SU-DHL-6 (cell line): ENCODE results near the gene ADARB2.

ENCODE experiments used
- H2AFZ ChIP-seq: fragments of 200-600 bp; sonication (generic); 2 replicates; pipeline ENCODE4 v1.6.1; 2014; ENCODE audit warnings: low read depth, mild to moderate bottlenecking, moderate library complexity, mixed read lengths, antibody characterized with exemption, low read length; ENCODE audit not compliant: severe bottlenecking
- H3F3A ChIP-seq: fragments of 200-600 bp; shearing (Covaris generic); 2 replicates; pipeline ENCODE4 v1.6.0; 2016; ENCODE audit warnings: antibody characterized with exemption, mild to moderate bottlenecking; ENCODE audit not compliant: insufficient read depth
- H3K27ac ChIP-seq: fragments of 200-600 bp; sonication (generic); 2 replicates; pipeline ENCODE4 v1.5.1; 2016; ENCODE audit warnings: low read depth, mild to moderate bottlenecking, low read length, moderate library complexity, mixed read lengths
- H3K27me3 ChIP-seq: fragments of 200-600 bp; sonication (generic), shearing (Covaris generic); 2 replicates; pipeline ENCODE4 v1.6.0; 2014; ENCODE audit warnings: mild to moderate bottlenecking, low read length
- H3K36me3 ChIP-seq: fragments of 200-600 bp; sonication (generic); 2 replicates; pipeline ENCODE4 v1.6.1; 2014; ENCODE audit warnings: mild to moderate bottlenecking, low read length, mixed read lengths
- H3K4me2 ChIP-seq: fragments of 300-600, 200-600 bp; shearing (Covaris generic), sonication (generic); 2 replicates; pipeline ENCODE4 v1.6.0; 2014; ENCODE audit warnings: low read length, low read depth, mild to moderate bottlenecking; ENCODE audit not compliant: poor library complexity, severe bottlenecking
- H3K4me3 ChIP-seq: fragments of 200-600 bp; sonication (generic); 2 replicates; pipeline ENCODE4 v1.5.1; 2014; ENCODE audit warnings: antibody characterized with exemption, low read length, mild to moderate bottlenecking, mixed read lengths; ENCODE audit not compliant: insufficient read depth, poor library complexity, severe bottlenecking
- H3K79me2 ChIP-seq: fragments of 200-600 bp; sonication (generic); 2 replicates; pipeline ENCODE4 v1.6.1; 2014; ENCODE audit warnings: mild to moderate bottlenecking, low read length, moderate library complexity; ENCODE audit not compliant: insufficient read depth
- H3K9ac ChIP-seq: fragments of 200-600 bp; sonication (generic); 2 replicates; pipeline ENCODE4 v1.7.0; 2014; ENCODE audit warnings: mild to moderate bottlenecking, low read length
- H3K9me2 ChIP-seq: fragments of 200-600 bp; sonication (generic); replicated peaks from 2 replicates; pipeline ENCODE4 v1.6.1; 2014; ENCODE audit warnings: low read length; ENCODE audit not compliant: insufficient read depth
- H3K9me3 ChIP-seq: fragments of 200-600 bp; sonication (generic); 2 replicates; pipeline ENCODE4 v1.6.1; 2014; ENCODE audit warnings: low read length, mixed read lengths; ENCODE audit not compliant: insufficient read depth
- H4K20me1 ChIP-seq: fragments of 200-600 bp; sonication (generic); 2 replicates; pipeline ENCODE4 v1.6.1; 2014; ENCODE audit warnings: low read depth, mild to moderate bottlenecking, antibody characterized with exemption, low read length, moderate library complexity, mixed read lengths
- EZH2phosphoT487 ChIP-seq: fragments of 200-600 bp; sonication (generic), shearing (Covaris generic); conservative IDR thresholded peaks from 2 replicates; pipeline ENCODE4 v1.6.1; 2018; ENCODE audit warnings: mild to moderate bottlenecking, antibody characterized with exemption, low read length, moderate library complexity, mixed read lengths
- TF ChIP-seq, protein P1 (sequence below): fragments of 200-600 bp; sonication (generic); IDR thresholded peaks from one replicate; pipeline ENCODE4 v1.5.1; 2017; ENCODE audit warnings: antibody characterized with exemption, mild to moderate bottlenecking, low read length, moderate library complexity; ENCODE audit not compliant: insufficient read depth, poor library complexity, severe bottlenecking

The ADARB2 gene

DNA sequence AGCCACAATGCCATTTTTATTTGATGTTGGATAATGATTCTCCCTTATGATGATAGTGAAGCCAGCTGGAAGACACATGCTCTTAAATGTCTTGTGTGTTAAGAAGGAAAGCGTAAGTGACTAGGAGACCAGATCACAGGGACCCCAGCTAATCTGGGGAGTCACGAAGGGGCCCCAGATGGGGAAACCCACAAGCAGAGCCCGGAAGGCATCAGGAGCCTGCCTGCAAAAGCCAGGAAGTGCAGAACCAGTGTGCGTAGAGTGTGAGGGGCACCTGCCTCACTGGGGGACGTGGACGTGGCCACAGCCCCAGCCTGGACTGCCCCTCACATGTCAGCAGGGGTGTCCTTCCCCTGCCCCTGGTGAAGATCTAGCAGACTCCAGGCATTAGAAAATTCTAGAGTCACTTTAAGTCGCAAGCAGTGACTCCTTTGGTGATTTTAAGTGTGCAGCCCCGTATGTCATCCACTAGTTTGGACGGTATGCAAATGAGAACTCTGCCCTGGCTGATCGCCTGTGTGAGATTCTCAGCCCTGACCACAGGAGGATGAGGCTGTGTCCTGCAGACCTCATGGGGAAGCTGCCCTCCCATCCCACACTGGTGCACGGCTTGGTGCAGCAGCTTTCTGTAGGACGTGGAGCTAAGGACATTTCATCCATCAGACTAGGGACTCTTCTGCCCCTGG, 438.1 kb downstream of the ADARB2 start:
- H3K27ac ChIP-seq: no peak overlapping the region
- no peaks in the 10 kb centered on the region for H4K20me1 ChIP-seq
- no peak for TF ChIP-seq EZH2phosphoT487
- TF ChIP-seq, protein P1, sequence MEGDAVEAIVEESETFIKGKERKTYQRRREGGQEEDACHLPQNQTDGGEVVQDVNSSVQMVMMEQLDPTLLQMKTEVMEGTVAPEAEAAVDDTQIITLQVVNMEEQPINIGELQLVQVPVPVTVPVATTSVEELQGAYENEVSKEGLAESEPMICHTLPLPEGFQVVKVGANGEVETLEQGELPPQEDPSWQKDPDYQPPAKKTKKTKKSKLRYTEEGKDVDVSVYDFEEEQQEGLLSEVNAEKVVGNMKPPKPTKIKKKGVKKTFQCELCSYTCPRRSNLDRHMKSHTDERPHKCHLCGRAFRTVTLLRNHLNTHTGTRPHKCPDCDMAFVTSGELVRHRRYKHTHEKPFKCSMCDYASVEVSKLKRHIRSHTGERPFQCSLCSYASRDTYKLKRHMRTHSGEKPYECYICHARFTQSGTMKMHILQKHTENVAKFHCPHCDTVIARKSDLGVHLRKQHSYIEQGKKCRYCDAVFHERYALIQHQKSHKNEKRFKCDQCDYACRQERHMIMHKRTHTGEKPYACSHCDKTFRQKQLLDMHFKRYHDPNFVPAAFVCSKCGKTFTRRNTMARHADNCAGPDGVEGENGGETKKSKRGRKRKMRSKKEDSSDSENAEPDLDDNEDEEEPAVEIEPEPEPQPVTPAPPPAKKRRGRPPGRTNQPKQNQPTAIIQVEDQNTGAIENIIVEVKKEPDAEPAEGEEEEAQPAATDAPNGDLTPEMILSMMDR: no peak
- H2AFZ ChIP-seq: no peak overlapping the region
- no peak overlapping the region for H3K9ac ChIP-seq
- no peaks in the 10 kb centered on the region; the same call in 1 of the 2 replicates for H3K27me3 ChIP-seq
- H3K4me3 ChIP-seq: no peak overlapping the region
- H3F3A ChIP-seq: no peaks in the 10 kb centered on the region
- H3K9me3 ChIP-seq: no peaks in the 10 kb centered on the region
- no peaks in the 10 kb centered on the region for H3K79me2 ChIP-seq
- H3K36me3 ChIP-seq: no peaks in the 10 kb centered on the region
- H3K4me2 ChIP-seq: no peak overlapping the region
- no peaks in the 10 kb centered on the region for H3K9me2 ChIP-seq

DNA sequence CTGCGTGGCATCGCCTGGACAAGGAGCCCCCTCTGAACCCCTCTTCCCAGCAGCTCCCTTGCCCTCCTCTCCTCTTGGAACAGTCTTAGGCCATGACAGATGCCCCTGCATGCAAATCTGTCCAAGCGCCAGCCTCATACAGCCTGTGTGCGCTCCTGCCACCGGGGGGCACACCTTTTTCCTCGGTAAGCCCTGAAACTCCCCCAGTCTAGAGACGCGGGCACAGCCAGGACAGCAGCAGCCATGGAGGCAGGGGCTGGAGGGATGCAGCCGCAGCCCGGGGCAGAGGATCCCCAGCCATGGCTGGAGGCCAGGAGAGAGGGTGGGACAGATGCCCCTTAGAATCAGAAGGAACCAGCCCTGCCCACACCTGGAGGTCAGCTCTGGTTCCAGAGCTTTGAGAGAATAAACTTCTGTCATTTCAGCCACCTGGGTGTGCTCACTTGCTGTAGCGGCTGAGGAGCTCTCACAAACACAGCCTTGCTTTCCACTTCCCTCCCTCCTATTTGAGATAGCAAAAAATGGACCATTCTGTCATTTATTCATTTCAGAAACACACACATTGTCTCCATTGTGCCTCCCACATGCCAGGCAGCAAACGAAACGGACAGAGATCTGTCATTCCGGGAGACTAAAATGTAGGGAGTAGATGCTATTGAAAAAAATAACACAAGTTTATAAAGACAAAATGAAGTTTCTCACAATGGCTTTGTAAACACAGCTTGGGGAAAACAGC, 439.6 kb downstream of the ADARB2 start:
- Histone ChIP-seq H3K79me2 (no peaks in the 10 kb centered on the region), H3F3A (no peaks in the 10 kb centered on the region), H3K27ac (no peak overlapping the region), H4K20me1 (no peaks in the 10 kb centered on the region), H3K27me3 (no peaks in the 10 kb centered on the region; the same call in 1 of the 2 replicates), H3K4me2 (no peak overlapping the region), H3K4me3 (no peak overlapping the region), H3K9ac (no peak overlapping the region), H3K9me2 (no peaks in the 10 kb centered on the region), H3K36me3 (no peaks in the 10 kb centered on the region), H2AFZ (no peak overlapping the region), H3K9me3 (no peaks in the 10 kb centered on the region)
- no peak for TF ChIP-seq EZH2phosphoT487
- TF ChIP-seq, protein P1: no peak

DNA sequence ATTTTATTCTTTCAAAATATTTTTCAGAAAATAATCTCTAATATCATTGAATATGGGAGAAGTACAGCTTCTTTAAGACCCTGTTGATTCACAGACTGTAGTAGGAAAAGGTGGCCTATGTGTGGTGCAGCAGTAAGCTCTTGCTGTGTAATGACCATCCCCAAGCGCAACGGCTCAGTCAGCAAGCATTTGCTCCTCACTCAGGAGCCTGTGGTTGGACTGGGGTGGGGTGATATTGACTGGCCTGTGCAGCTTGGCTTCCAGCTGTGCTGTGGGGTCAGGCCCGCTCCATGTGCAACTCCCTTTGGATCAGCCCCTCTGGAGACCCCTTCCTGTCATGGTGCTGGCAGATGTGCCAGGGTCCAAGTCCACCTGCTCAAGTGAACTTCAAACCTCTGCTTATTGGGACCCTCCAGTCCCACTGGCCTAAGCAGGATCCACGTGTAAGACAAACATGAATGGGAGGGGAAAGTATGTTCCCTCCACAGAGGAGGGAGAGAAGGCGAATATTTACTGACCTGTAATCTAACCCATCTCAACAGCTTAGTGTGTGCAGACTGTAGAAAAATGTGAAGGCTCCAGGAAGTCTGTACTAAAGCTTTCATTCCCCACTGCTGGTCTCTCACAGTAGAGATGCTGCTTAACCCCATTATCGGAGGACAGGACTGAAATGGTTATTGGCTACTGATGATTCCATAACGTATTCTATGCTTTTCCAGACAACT, 441.4 kb downstream of the ADARB2 start:
- Histone ChIP-seq H3K27ac (no peak overlapping the region), H3K79me2 (no peaks in the 10 kb centered on the region), H3K9me3 (no peaks in the 10 kb centered on the region), H3K36me3 (no peaks in the 10 kb centered on the region), H2AFZ (no peak overlapping the region), H3K9me2 (no peaks in the 10 kb centered on the region), H3K4me2 (no peak overlapping the region), H4K20me1 (no peaks in the 10 kb centered on the region), H3K27me3 (no peaks in the 10 kb centered on the region), H3K9ac (no peak overlapping the region), H3F3A (no peaks in the 10 kb centered on the region), H3K4me3 (no peak overlapping the region)
- TF ChIP-seq EZH2phosphoT487: no peak
- TF ChIP-seq, protein P1: no peak
